Activated T-cell treated with anti-CD3 and anti-CD28 coated beads, Interleukin-2, amount 50 U/mL, for 4 hours (primary cell): Measurements from ENCODE around the gene NRROS. TPM values are rescaled to one million over a fixed set of nuclear protein-coding genes. Genes with fewer than 3 reads are reported as not detected.

Experiments used
- ATAC-seq, 2 donors: fragments of 200-7000 bp; cut with Tn5 transposase; one replicate each; pipeline ENCODE4 v1.10.0; 2021
- DNase-seq: peaks from one replicate; pipeline ENCODE4 v3.0.0-alpha.2; 2020
- H3K27me3 Mint-ChIP-seq: one replicate; pipeline ENCODE4 v1.8.0; 2021; ENCODE audit warnings: low read depth, mixed read lengths
- H3K36me3 Mint-ChIP-seq: one replicate; pipeline ENCODE4 v1.8.0; 2022; ENCODE audit warnings: mixed read lengths; ENCODE audit not compliant: insufficient read depth
- H3K4me1 Mint-ChIP-seq: one replicate; pipeline ENCODE4 v1.8.0; 2021; ENCODE audit warnings: low read depth, mixed read lengths
- H3K4me3 Mint-ChIP-seq: one replicate; pipeline ENCODE4 v1.8.0; 2021; ENCODE audit warnings: mild to moderate bottlenecking, moderate library complexity, mixed read lengths
- H3K9me3 Mint-ChIP-seq: one replicate; pipeline ENCODE4 v1.8.0; 2021; ENCODE audit warnings: mixed read lengths
- total RNA-seq, 3 donors: library from RNA; stranded (reverse); gene quantifications; one replicate each; pipeline ENCODE4 v1.2.1, GENCODE V29; 2021

Gene NRROS
- total RNA-seq, 3 donors from 2014 or later: 16.2 to 18.5 (median 18.5) TPM

GRCh38 chr3:196697270-196697669 lies 57.8 kb downstream of the NRROS start:
- DNase-seq (no peak), ATAC-seq (no peak)
- H3K36me3 Mint-ChIP-seq: no peaks in the 10 kb centered on the region
- H3K4me1 Mint-ChIP-seq: peaks cover 3% of the 10 kb centered on the region
- H3K4me3 Mint-ChIP-seq: no peak overlapping the region
- H3K9me3 Mint-ChIP-seq: no peaks in the 10 kb centered on the region
- no peaks in the 10 kb centered on the region for H3K27me3 Mint-ChIP-seq

GRCh38 chr3:196699749-196700148 lies 60.3 kb downstream of the NRROS start:
- Mint-ChIP-seq H3K36me3 (no peaks in the 10 kb centered on the region), H3K27me3 (no peaks in the 10 kb centered on the region), H3K4me1 (peaks cover 3% of the 10 kb centered on the region), H3K9me3 (no peaks in the 10 kb centered on the region), H3K4me3 (no peak overlapping the region)
- ATAC-seq (no peak), DNase-seq (no peak)

- peaks cover 3% of the 10 kb centered on the region for H3K4me1 Mint-ChIP-seq
- DNase-seq (no peak), ATAC-seq (no peak)
- H3K27me3 Mint-ChIP-seq: no peaks in the 10 kb centered on the region
- H3K4me3 Mint-ChIP-seq: no peak overlapping the region
- no peaks in the 10 kb centered on the region for H3K36me3 Mint-ChIP-seq
- H3K9me3 Mint-ChIP-seq: no peaks in the 10 kb centered on the region
These were observed 61.3 kb downstream of the NRROS start for GRCh38 chr3:196700801-196701200.

GRCh38 chr3:196706327-196706726 lies 66.8 kb downstream of the NRROS start:
- Mint-ChIP-seq H3K4me3 (no peak overlapping the region), H3K4me1 (peaks cover 7% of the 10 kb centered on the region), H3K36me3 (peaks cover 8% of the 10 kb centered on the region), H3K27me3 (no peaks in the 10 kb centered on the region), H3K9me3 (no peaks in the 10 kb centered on the region)
- DNase-seq (no peak), ATAC-seq (no peak)

- DNase-seq (no peak), ATAC-seq (no peak)
- Mint-ChIP-seq H3K4me1 (peaks cover 11% of the 10 kb centered on the region), H3K4me3 (no peak overlapping the region), H3K27me3 (no peaks in the 10 kb centered on the region), H3K36me3 (peaks cover 8% of the 10 kb centered on the region), H3K9me3 (no peaks in the 10 kb centered on the region)
These were observed 67.2 kb downstream of the NRROS start for GRCh38 chr3:196706731-196707130.

- H3K36me3 Mint-ChIP-seq: peaks cover 8% of the 10 kb centered on the region
- H3K4me1 Mint-ChIP-seq: peaks cover 12% of the 10 kb centered on the region
- DNase-seq (no peak), ATAC-seq (no peak)
- H3K9me3 Mint-ChIP-seq: no peaks in the 10 kb centered on the region
- H3K4me3 Mint-ChIP-seq: no peak overlapping the region
- H3K27me3 Mint-ChIP-seq: no peaks in the 10 kb centered on the region
These were observed 68.1 kb downstream of the NRROS start for GRCh38 chr3:196707566-196707965.

- peaks cover 18% of the 10 kb centered on the region for H3K4me1 Mint-ChIP-seq
- DNase-seq (no peak), ATAC-seq (no peak)
- H3K4me3 Mint-ChIP-seq: no peak overlapping the region
- H3K9me3 Mint-ChIP-seq: no peaks in the 10 kb centered on the region
- H3K36me3 Mint-ChIP-seq: peaks cover 8% of the 10 kb centered on the region
- H3K27me3 Mint-ChIP-seq: no peaks in the 10 kb centered on the region
These were observed 69.0 kb downstream of the NRROS start for GRCh38 chr3:196708467-196708866.

Other genes with a start within 250 kb of the NRROS start
- 10 to 100 TPM; 33.7 to 35.2 (median 34.7) TPM for gene UBXN7, start 207.3 kb upstream of the NRROS start, total RNA-seq
- 10 to 100 TPM; 20.9 to 22.4 (median 21.8) TPM for gene RNF168, start 135.9 kb upstream of the NRROS start, total RNA-seq
- not detected for gene SMCO1, start 124.3 kb upstream of the NRROS start, total RNA-seq
- gene WDR53, start 71.1 kb upstream of the NRROS start, total RNA-seq: 10 to 100 TPM; 21.5 to 27.1 (median 22.9) TPM
- gene FBXO45, start 71.0 kb upstream of the NRROS start, total RNA-seq: 10 to 100 TPM; 20.3 to 21.4 (median 21.4) TPM
- 1 to 10 TPM; 3.4 to 4.3 (median 3.6) TPM for gene CEP19, start 72.6 kb downstream of the NRROS start, total RNA-seq
- 10 to 100 TPM; 26.7 to 28.9 (median 27.9) TPM for gene PIGX, start 72.7 kb downstream of the NRROS start, total RNA-seq
- 10 to 100 TPM; 60.1 to 71.1 (median 65.8) TPM for gene PAK2, start 100.2 kb downstream of the NRROS start, total RNA-seq
- gene SENP5, start 228.2 kb downstream of the NRROS start, total RNA-seq: 10 to 100 TPM; 34.5 to 37.1 (median 34.7) TPM